SU-DHL-6 (cell line): ENCODE data around the gene RANBP17.

ENCODE experiments used
- H2AFZ ChIP-seq: fragments of 200-600 bp; sonication (generic); 2 replicates; pipeline ENCODE4 v1.6.1; 2014; ENCODE audit warnings: low read depth, mild to moderate bottlenecking, moderate library complexity, mixed read lengths, antibody characterized with exemption, low read length; ENCODE audit not compliant: severe bottlenecking
- H3F3A ChIP-seq: fragments of 200-600 bp; shearing (Covaris generic); 2 replicates; pipeline ENCODE4 v1.6.0; 2016; ENCODE audit warnings: antibody characterized with exemption, mild to moderate bottlenecking; ENCODE audit not compliant: insufficient read depth
- H3K27ac ChIP-seq: fragments of 200-600 bp; sonication (generic); 2 replicates; pipeline ENCODE4 v1.5.1; 2016; ENCODE audit warnings: low read depth, mild to moderate bottlenecking, low read length, moderate library complexity, mixed read lengths
- H3K27me3 ChIP-seq: fragments of 200-600 bp; sonication (generic), shearing (Covaris generic); 2 replicates; pipeline ENCODE4 v1.6.0; 2014; ENCODE audit warnings: mild to moderate bottlenecking, low read length
- H3K36me3 ChIP-seq: fragments of 200-600 bp; sonication (generic); 2 replicates; pipeline ENCODE4 v1.6.1; 2014; ENCODE audit warnings: mild to moderate bottlenecking, low read length, mixed read lengths
- H3K4me2 ChIP-seq: fragments of 300-600, 200-600 bp; shearing (Covaris generic), sonication (generic); 2 replicates; pipeline ENCODE4 v1.6.0; 2014; ENCODE audit warnings: low read length, low read depth, mild to moderate bottlenecking; ENCODE audit not compliant: poor library complexity, severe bottlenecking
- H3K4me3 ChIP-seq: fragments of 200-600 bp; sonication (generic); 2 replicates; pipeline ENCODE4 v1.5.1; 2014; ENCODE audit warnings: antibody characterized with exemption, low read length, mild to moderate bottlenecking, mixed read lengths; ENCODE audit not compliant: insufficient read depth, poor library complexity, severe bottlenecking
- H3K79me2 ChIP-seq: fragments of 200-600 bp; sonication (generic); 2 replicates; pipeline ENCODE4 v1.6.1; 2014; ENCODE audit warnings: mild to moderate bottlenecking, low read length, moderate library complexity; ENCODE audit not compliant: insufficient read depth
- H3K9ac ChIP-seq: fragments of 200-600 bp; sonication (generic); 2 replicates; pipeline ENCODE4 v1.7.0; 2014; ENCODE audit warnings: mild to moderate bottlenecking, low read length
- H3K9me2 ChIP-seq: fragments of 200-600 bp; sonication (generic); replicated peaks from 2 replicates; pipeline ENCODE4 v1.6.1; 2014; ENCODE audit warnings: low read length; ENCODE audit not compliant: insufficient read depth
- H3K9me3 ChIP-seq: fragments of 200-600 bp; sonication (generic); 2 replicates; pipeline ENCODE4 v1.6.1; 2014; ENCODE audit warnings: low read length, mixed read lengths; ENCODE audit not compliant: insufficient read depth
- H4K20me1 ChIP-seq: fragments of 200-600 bp; sonication (generic); 2 replicates; pipeline ENCODE4 v1.6.1; 2014; ENCODE audit warnings: low read depth, mild to moderate bottlenecking, antibody characterized with exemption, low read length, moderate library complexity, mixed read lengths
- CTCF ChIP-seq: fragments of 200-600 bp; sonication (generic); IDR thresholded peaks from one replicate; pipeline ENCODE4 v1.5.1; 2017; ENCODE audit warnings: antibody characterized with exemption, mild to moderate bottlenecking, low read length, moderate library complexity; ENCODE audit not compliant: insufficient read depth, poor library complexity, severe bottlenecking
- EZH2phosphoT487 ChIP-seq: fragments of 200-600 bp; sonication (generic), shearing (Covaris generic); conservative IDR thresholded peaks from 2 replicates; pipeline ENCODE4 v1.6.1; 2018; ENCODE audit warnings: mild to moderate bottlenecking, antibody characterized with exemption, low read length, moderate library complexity, mixed read lengths

RANBP17 gene

GRCh38 chr5:171311322-171312077 lies 449.7 kb downstream of the RANBP17 start:
- Histone ChIP-seq H3K9ac (no peak overlapping the region), H3K36me3 (no peaks in the 10 kb centered on the region), H3K79me2 (no peaks in the 10 kb centered on the region), H3F3A (no peaks in the 10 kb centered on the region), H4K20me1 (no peaks in the 10 kb centered on the region), H3K4me3 (no peak overlapping the region), H3K27me3 (no peaks in the 10 kb centered on the region), H3K4me2 (no peak overlapping the region), H3K27ac (no peak overlapping the region), H3K9me3 (no peaks in the 10 kb centered on the region), H3K9me2 (no peaks in the 10 kb centered on the region), H2AFZ (no peak overlapping the region)
- TF ChIP-seq EZH2phosphoT487, result no peak
- TF ChIP-seq CTCF, result no peak

GRCh38 chr5:171312129-171312974 lies 450.5 kb downstream of the RANBP17 start:
- Histone ChIP-seq H3K27ac (no peak overlapping the region), H3F3A (no peaks in the 10 kb centered on the region), H3K27me3 (no peaks in the 10 kb centered on the region), H3K9ac (no peak overlapping the region), H4K20me1 (no peaks in the 10 kb centered on the region), H3K9me3 (no peaks in the 10 kb centered on the region), H3K36me3 (no peaks in the 10 kb centered on the region), H3K4me2 (no peak overlapping the region), H2AFZ (no peak overlapping the region), H3K9me2 (no peaks in the 10 kb centered on the region), H3K4me3 (no peak overlapping the region), H3K79me2 (no peaks in the 10 kb centered on the region)
- no peak for TF ChIP-seq CTCF
- no peak for TF ChIP-seq EZH2phosphoT487

GRCh38 chr5:171313481-171314206 lies 451.8 kb downstream of the RANBP17 start:
- Histone ChIP-seq H4K20me1 (no peaks in the 10 kb centered on the region), H3K9me2 (no peaks in the 10 kb centered on the region), H3K4me2 (no peak overlapping the region), H3K27ac (no peak overlapping the region), H3K4me3 (no peak overlapping the region), H2AFZ (no peak overlapping the region), H3K27me3 (no peaks in the 10 kb centered on the region), H3K9me3 (no peaks in the 10 kb centered on the region), H3K36me3 (no peaks in the 10 kb centered on the region), H3K79me2 (no peaks in the 10 kb centered on the region), H3K9ac (no peak overlapping the region), H3F3A (no peaks in the 10 kb centered on the region)
- TF ChIP-seq CTCF (no peak), EZH2phosphoT487 (no peak)
